Activated CD4-positive, alpha-beta T cell treated with anti-CD3 and anti-CD28 coated beads, Interleukin-2, amount 50 U/mL, for 24 hours (primary cell): Measurements from ENCODE around the gene PCSK4.
"Not testable (repeated sequence)": the region's sequence is repeated elsewhere in the genome, so short reads cannot be mapped to it uniquely, and the experiment has no call there.

Experiments
- DNase-seq, 2 donors: peaks; one replicate each; pipeline ENCODE4 v3.0.0-alpha.2; 2020; ENCODE audit warnings: low read depth in 1 of 2, low spot score in 1 of 2

The PCSK4 gene

DNA sequence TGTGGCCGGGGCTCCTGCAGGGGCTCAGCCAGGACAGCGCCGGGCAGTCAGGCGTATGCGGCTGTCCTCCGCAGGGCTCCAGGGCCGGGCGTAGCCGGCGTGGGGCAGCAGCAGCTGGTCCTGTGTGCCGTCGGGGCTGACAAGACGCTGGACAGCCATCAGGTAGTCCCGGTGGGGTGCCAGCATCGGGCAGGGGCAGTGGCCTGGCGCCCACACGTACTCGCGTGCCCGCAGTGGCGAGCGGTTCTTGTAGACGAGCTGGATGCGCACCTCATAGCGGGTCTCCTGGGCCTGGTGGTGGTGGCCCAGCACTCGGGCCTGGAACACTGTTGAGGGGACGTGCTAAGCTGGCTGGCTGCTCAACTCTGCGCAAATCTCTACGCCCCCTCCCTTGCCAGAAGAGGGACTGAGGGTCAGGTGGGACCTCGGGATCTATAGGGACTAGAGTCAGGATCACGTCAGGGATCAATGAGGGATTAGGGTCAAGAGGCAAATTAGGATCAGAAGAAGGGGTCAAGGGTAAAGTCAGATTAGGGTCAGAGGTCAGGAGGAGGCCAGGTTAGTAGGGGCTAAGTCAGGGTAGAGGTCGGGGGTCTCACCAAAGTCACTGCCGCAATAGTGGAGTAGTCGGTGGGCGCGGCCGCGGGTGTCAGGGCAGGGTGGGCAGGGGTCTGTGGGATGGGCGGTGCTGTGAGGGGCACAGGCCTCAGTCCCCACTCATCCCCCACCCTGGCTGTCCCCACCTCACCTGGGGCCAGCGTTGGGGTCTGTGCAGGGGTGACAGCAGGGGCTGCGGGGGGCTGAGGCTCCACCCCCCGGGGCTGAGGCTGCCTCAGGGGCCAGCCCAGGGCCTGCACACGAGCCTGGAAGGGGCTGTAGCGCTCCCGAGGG is 16.1 kb upstream of the PCSK4 start:
- DNase-seq: no peak

GRCh38 chr19:1505012-1505411 is 14.9 kb upstream of the PCSK4 start:
- DNase-seq: no peak

DNA sequence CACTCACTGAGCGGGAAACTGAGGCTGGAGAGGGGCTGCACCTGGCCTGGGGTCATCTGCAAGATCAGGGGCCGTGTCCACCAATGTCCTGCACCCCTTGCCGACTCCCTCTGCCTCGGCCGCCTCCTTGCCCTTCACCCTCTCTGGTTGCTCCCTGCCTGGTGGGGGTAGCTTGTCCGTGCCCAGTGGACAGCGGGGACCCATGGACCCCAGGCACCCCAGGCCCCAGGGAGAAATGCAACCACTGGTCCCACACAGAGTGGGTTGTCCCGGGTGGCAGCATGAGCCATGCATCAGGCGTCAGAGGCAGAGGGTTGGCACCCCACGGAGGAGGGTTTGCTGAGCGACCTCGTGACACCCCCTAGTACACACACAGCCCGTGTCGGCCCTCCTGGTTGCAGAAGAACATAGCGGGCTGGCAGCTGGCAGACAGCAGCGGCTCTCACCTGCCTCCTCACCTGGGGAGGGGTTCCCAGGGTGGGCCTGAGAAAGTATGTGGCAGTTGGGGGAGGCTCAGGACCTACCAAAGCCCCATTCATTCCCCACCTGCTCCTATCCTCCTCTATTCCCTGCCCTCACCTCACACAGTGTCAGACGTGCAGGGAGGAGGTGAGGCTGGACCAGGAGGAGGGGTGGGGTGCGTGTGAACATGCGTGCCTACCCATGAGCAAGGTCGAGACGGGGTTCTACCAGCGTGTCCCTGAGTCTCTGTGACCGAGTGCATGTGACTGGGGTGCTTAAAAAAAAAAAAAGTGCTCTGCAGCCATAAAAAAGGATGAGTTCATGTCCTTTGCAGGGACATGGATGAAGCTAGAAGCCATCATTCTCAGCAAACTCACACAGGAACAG is 14.0 kb upstream of the PCSK4 start:
- no peak for DNase-seq

DNA sequence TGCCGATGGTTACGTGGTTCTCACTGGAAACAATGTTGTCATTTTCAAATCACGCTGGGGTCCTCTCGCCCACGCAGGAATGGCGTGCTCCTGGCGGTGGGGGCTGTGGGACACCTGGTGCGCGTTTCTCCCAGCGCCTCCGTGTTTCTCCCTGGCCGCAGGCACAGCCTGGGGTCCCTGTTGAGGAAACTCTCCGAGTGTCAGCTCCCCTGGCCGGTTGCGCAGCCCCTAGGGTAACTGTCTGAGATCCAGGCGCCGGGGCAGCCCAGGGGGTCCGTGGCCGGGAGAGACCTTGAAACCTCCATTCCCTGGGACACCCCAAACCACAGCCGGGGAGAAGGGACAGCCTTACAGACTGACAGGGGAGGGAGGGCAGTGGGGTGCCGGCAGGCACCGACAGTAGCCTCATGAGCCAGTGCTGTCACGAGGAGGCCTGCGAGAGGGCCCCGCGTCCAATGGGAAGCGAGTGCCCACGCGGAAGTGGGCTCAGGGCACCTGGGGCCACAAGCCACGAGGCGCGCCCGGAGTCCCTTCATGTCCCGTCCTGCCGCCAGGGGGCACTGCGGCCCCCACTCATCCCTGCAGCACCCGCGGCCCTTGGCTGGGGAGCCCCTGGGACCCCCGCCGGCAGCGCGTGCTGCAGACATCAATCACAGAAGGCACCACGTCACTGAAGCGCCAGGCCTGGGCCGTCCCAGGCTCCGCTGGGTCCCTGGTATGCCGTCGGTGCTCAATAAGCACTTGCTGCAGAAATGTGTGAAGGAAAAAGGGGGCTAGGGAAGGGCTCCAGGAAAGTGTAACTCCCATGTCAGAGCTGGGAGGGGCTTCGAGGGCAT is 13.2 kb upstream of the PCSK4 start:
- peak; percentile 52 to 55 for DNase-seq

GRCh38 chr19:1502433-1503088 is 12.4 kb upstream of the PCSK4 start:
- DNase-seq: no peak

- DNase-seq: no peak
Measured at GRCh38 chr19:1501200-1501595, 11.0 kb upstream of the PCSK4 start.

DNA sequence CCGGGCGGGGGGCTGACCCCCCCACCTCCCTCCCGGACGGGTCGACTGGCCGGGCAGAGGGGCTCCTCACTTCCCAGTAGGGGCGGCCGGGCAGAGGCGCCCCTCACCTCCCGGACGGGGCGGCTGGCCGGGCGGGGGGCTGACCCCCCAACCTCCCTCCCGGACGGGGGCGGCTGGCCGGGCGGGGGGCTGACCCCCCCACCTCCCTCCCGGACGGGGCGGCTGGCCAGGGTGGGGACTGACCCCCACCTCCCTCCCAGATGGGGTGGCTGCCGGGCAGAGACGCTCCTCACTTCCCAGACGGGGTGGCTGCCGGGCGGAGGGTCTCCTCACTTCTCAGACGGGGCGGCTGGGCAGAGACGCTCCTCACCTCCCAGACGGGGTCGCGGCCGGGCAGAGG is 9.1 kb upstream of the PCSK4 start:
- not testable (repeated sequence) for DNase-seq

DNA sequence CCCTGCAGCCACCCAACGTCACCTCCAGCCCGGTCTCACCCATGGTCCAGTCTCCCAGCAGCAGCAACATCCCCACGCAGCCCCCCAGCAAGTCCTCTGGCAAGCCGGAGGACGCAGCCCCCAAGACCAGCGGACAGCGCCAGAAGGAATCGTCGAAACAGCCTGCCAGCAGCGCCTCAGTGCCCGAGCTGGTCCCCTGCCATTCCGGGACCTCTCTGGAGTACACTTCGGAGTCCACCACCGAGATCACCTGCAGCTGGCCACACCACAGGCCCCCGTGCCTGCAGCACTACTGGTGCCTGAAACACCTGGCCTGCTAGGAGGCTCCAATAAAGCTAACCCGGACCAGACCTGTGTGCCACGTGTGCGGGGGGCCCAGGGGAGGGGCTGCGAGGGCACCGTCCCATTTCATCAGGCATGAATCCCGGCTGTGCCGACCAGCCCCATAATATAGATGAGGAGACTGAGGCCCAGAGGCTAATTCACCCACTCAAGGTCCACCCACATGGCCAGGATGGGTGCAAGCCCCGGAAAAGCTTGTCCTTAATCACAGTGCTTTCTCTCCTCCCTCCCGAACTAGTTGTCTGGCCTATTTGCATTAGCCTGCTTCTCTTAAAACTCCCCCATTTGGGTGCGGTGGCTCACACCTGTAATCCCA is 7.6 kb upstream of the PCSK4 start:
- no peak for DNase-seq

GRCh38 chr19:1496714-1497577 is 6.8 kb upstream of the PCSK4 start:
- DNase-seq: no peak

- DNase-seq: no peak
Measured at GRCh38 chr19:1495799-1496713, 5.9 kb upstream of the PCSK4 start.

- DNase-seq: no peak
Measured at GRCh38 chr19:1495051-1495798, 5.1 kb upstream of the PCSK4 start.

DNA sequence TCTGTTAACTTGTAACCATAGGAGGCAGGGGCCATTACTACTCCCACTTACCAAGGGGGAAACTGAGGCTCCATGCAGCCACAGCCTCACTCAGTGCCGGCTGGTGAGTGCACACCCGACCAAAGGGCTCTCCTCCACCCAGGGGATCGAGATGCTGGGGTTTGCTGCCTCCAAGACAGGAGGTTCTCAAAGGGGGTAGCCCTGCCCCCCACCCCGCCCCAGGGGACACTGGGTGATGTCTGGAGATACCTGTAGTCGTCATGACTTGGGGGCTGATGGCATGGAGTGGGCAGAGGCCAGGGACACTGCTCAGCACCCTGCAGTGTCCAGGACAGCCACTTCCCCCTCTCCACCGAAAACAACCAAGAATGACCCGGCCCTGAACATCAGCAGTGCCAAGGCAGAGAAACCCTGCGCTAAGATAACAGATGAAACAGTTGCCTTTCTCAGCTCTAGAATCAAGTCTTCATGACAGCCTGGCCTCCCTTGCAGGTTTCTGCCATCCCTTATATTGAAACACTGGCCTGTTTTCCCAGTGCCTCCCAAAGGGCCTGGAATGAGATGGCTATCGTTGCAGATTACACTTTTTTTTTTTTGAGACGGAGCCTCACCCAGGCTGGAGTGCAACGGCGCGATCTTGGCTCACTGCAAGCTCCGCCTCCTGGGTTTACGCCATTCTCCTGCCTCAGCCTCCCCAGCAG is 4.1 kb upstream of the PCSK4 start:
- no peak for DNase-seq

DNA sequence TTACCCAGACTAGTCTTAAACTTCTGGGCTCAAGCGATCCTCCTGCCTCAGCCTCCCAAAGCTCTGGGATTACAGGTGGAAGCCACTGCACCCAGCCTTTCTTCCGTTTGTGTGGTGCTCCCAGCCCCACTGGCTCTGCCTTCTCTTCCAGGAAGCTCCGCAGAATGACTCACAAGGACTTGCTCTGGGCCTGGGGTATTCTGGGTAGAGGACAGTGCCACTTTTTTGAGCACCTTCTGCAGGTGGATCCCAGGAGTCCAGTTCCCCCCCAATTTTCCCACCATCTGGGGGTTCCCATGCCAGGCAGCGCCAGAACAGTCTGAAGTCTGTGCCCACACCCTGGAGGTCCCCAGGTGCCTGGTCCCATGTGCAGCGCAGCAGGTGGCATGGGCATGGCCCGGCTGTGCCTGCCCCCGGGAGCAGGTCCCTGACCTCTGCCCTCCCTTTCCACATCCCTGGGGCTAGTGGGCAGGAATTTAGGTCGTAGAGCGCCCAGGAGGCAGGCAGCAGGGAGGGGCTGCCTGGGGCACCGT is 2.4 kb upstream of the PCSK4 start:
- DNase-seq: no peak

- no peak for DNase-seq
Measured at GRCh38 chr19:1491849-1492170, 1.7 kb upstream of the PCSK4 start.

GRCh38 chr19:1491114-1491848 is 1.1 kb upstream of the PCSK4 start, which contains the start of gene REEP6:
Gene REEP6, plus strand, starts transcription at chr19:1491181. Its CDS starts 89 bp downstream, at chr19:1491270.
- no peak for DNase-seq
